Ectodermal cell (in vitro differentiated cells): ENCODE data around the gene WNK1.
"Not testable (repeated sequence)": the region's sequence is repeated elsewhere in the genome, so short reads cannot be mapped to it uniquely, and the experiment has no call there.

ENCODE experiments used
- H3K27ac ChIP-seq: 2 replicates; pipeline ENCODE4 v1.7.0; 2013; ENCODE audit warnings: mild to moderate bottlenecking, low read depth, low read length; ENCODE audit not compliant: insufficient read depth, poor library complexity, severe bottlenecking
- H3K27me3 ChIP-seq: 2 replicates; pipeline ENCODE4 v1.7.0; 2013; ENCODE audit warnings: mild to moderate bottlenecking, low read length; ENCODE audit not compliant: insufficient read depth, control insufficient read depth, poor library complexity, severe bottlenecking
- H3K36me3 ChIP-seq: one replicate; pipeline ENCODE4 v1.7.0; 2013; ENCODE audit warnings: low read length; ENCODE audit not compliant: control insufficient read depth, insufficient read depth
- H3K4me1 ChIP-seq: one replicate; pipeline ENCODE4 v1.7.0; 2013; ENCODE audit warnings: low read length; ENCODE audit not compliant: control insufficient read depth, insufficient read depth
- H3K4me3 ChIP-seq: 2 replicates; pipeline ENCODE4 v1.7.0; 2013; ENCODE audit warnings: low read depth, low read length, control low read depth; ENCODE audit not compliant: insufficient read depth
- H3K9me3 ChIP-seq: 2 replicates; pipeline ENCODE4 v1.7.0; 2013; ENCODE audit warnings: mild to moderate bottlenecking, low read length, moderate library complexity; ENCODE audit not compliant: control insufficient read depth
- WGBS, 2 experiments: methylation state at CpG; one replicate each; pipeline ENCODE4 v1.1.7; 2013; ENCODE audit warnings: missing lambda C conversion rate in 2 of 2; 5-methylcytosine and 5-hydroxymethylcytosine counted together

Gene WNK1

GRCh38 chr12:761256-761655 is 8.9 kb downstream of the WNK1 start:
- Histone ChIP-seq H3K4me3 (no peak overlapping the region), H3K36me3 (no peaks in the 10 kb centered on the region), H3K9me3 (no peaks in the 10 kb centered on the region), H3K4me1 (peaks cover 5% of the 10 kb centered on the region), H3K27ac (no peak overlapping the region), H3K27me3 (no peaks in the 10 kb centered on the region)
- WGBS, 2 experiments: 100% methylated on average over 1 of the region's 1 CpG; no CpG with 5 or more reads in 1 of the 2 experiments

DNA sequence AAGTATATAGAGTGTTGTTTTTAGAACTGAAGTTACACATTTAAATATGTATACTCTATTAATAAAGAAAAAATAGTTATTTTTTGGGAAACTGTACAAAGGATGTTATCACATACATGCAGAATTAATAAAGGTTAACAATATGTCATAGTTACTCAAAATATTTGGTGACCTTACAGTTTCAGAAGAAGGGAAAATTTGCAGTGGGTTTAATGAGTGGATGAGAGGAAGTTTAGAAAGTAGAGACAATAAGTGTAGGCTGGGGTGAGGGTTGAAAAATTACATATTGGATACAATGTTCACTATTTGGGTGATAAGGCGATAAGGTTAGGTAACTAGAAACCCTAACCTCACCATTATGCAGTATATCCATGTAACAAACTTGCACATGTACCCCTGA is 13.5 kb downstream of the WNK1 start:
- H3K27ac ChIP-seq: no peak overlapping the region

DNA sequence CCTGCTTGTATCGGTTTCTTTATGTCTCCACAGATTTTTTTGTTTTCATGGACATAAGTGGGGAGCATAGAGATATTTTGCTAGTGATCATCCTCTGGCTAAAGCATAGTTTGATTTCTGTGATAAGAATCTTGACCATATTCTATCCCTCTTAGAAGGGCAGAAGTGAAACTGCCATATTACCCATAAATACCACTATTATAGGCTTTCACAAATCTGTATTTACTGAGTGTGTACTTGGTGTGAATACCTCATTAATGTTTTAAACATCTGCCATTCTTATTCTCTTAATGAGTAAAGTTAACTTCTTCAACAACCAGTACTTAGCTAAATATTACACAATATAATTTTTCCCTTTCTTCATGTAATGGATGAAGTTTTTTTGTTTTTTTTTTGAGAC is 16.1 kb downstream of the WNK1 start:
- H3K9me3 ChIP-seq: no peaks in the 10 kb centered on the region
- H3K27me3 ChIP-seq: no peaks in the 10 kb centered on the region
- no peak overlapping the region for H3K4me3 ChIP-seq
- 92 to 95% methylated on average over 1 of the region's 1 CpG for WGBS, 2 experiments
- no peaks in the 10 kb centered on the region for H3K4me1 ChIP-seq
- no peak overlapping the region for H3K27ac ChIP-seq
- no peaks in the 10 kb centered on the region for H3K36me3 ChIP-seq

More for the DNA sequence above, 13.5 kb downstream of the WNK1 start:
- Histone ChIP-seq H3K4me3 (no peak overlapping the region), H3K27me3 (no peaks in the 10 kb centered on the region), H3K9me3 (no peaks in the 10 kb centered on the region), H3K36me3 (no peaks in the 10 kb centered on the region), H3K4me1 (no peaks in the 10 kb centered on the region)
- WGBS, 2 experiments: no CpG with 5 or more reads among the region's 1 CpG

DNA sequence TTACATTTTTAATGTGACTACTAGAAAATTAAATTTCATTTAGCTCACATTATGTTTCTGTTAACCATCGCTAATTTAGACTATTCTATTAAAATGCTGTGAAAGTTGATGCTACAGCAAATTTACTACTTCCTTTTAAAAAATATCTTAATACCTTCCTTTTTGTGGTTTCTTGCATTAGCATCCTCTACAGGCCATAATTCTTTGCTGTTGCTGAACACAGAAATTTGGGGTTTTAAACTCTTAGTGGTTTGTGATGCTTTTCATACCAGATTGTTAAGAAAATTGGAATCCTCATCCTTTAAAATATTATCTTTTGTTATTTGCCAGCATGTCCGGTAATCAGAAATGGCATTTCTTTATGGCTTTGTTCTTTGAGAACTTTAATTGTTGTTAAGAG is 18.1 kb downstream of the WNK1 start:
- H3K36me3 ChIP-seq: no peaks in the 10 kb centered on the region
- no peak overlapping the region for H3K27ac ChIP-seq
- no peaks in the 10 kb centered on the region for H3K9me3 ChIP-seq
- 86 to 100% methylated on average over 1 of the region's 2 CpGs for WGBS, 2 experiments
- no peaks in the 10 kb centered on the region for H3K27me3 ChIP-seq
- H3K4me3 ChIP-seq: no peak overlapping the region
- no peaks in the 10 kb centered on the region for H3K4me1 ChIP-seq

- Histone ChIP-seq H3K27ac (no peak overlapping the region), H3K27me3 (no peaks in the 10 kb centered on the region), H3K9me3 (no peaks in the 10 kb centered on the region), H3K4me3 (no peak overlapping the region), H3K36me3 (no peaks in the 10 kb centered on the region), H3K4me1 (no peaks in the 10 kb centered on the region)
- 95 to 96% methylated on average over 4 to 5 of the region's 5 CpGs for WGBS, 2 experiments
Measured at GRCh38 chr12:772056-772697, 19.8 kb downstream of the WNK1 start.

- Histone ChIP-seq H3K4me3 (no peak overlapping the region), H3K27ac (peak overlapping the region; percentile 41), H3K4me1 (no peaks in the 10 kb centered on the region), H3K27me3 (no peaks in the 10 kb centered on the region), H3K36me3 (no peaks in the 10 kb centered on the region), H3K9me3 (no peaks in the 10 kb centered on the region)
- WGBS, 2 experiments: 74 to 94% methylated on average over 2 to 3 of the region's 3 CpGs
Measured at GRCh38 chr12:774051-774614, 21.8 kb downstream of the WNK1 start.

- WGBS, 2 experiments: 88 to 93% methylated on average over 15 of the region's 15 CpGs
- not testable (repeated sequence) for H3K27me3 ChIP-seq, H3K27ac ChIP-seq, H3K4me1 ChIP-seq, H3K4me3 ChIP-seq, H3K36me3 ChIP-seq, H3K9me3 ChIP-seq
Measured at GRCh38 chr12:775973-776771, 23.8 kb downstream of the WNK1 start.

GRCh38 chr12:776772-777373 is 24.5 kb downstream of the WNK1 start:
- WGBS, 2 experiments: 93 to 95% methylated on average over 5 of the region's 5 CpGs
- H3K9me3 ChIP-seq, H3K4me1 ChIP-seq, H3K4me3 ChIP-seq, H3K27me3 ChIP-seq, H3K36me3 ChIP-seq, H3K27ac ChIP-seq: not testable (repeated sequence)

DNA sequence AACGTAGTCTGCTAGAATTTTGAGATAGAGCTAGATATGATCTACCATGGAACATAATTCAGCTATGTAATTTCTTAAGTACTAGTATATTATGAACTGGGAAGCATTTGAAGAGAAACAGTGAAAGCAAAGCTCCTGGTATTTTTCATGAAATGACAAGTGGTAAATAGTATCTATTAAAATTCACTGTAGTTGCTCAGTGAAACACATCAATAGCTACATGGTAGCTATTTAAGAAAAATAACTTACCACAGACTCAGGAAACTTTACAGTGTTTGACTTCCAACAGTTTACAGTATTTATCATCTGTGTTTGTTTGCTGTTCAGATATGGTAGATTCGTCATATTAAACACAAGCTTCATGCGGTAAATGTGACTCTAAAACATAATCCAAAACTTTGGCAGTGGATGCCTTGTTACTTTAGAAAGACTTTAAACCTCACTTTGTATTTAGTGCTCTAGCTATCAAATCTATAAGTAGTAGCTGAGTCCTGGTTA is 25.2 kb downstream of the WNK1 start:
- Histone ChIP-seq H3K27me3 (no peaks in the 10 kb centered on the region), H3K36me3 (no peaks in the 10 kb centered on the region), H3K4me3 (no peak overlapping the region), H3K4me1 (no peaks in the 10 kb centered on the region), H3K9me3 (no peaks in the 10 kb centered on the region), H3K27ac (no peak overlapping the region)
- 94 to 98% methylated on average over 3 of the region's 3 CpGs for WGBS, 2 experiments

DNA sequence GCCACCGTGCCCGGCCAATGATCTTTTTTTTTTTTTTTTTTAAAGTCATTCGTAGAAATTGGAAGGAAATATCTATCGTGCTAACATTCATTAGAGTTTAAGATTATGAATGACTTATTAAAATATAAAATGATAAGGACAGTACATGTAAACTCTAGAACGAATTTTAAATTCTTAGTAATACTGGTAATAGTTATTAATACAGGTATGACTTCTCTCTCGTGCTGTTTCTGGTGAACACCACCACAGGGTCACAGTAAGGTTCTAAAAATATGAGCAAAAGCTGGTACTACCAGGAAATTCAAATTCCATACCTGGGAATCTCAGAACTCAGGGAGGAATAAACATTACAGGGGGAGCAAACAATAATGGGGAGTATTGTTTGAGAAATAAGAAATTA is 26.2 kb downstream of the WNK1 start:
- WGBS, 2 experiments: 99 to 100% methylated on average over 1 to 4 of the region's 6 CpGs
- Histone ChIP-seq H3K27ac (no peak overlapping the region), H3K4me3 (no peak overlapping the region), H3K4me1 (no peaks in the 10 kb centered on the region), H3K27me3 (no peaks in the 10 kb centered on the region), H3K36me3 (no peaks in the 10 kb centered on the region), H3K9me3 (no peaks in the 10 kb centered on the region)
